GM21723 (cell line): ENCODE results near the gene POLK.
"Not testable (repeated sequence)": the region's sequence is repeated elsewhere in the genome, so short reads cannot be mapped to it uniquely, and the experiment has no call there.

Experiments
- ATAC-seq: cut with Tn5 transposase; IDR thresholded peaks from one replicate; pipeline ENCODE4 v1.9.1; 2021; ENCODE audit warnings: mild to moderate bottlenecking, moderate library complexity; ENCODE audit not compliant: unreplicated experiment

The POLK gene

DNA sequence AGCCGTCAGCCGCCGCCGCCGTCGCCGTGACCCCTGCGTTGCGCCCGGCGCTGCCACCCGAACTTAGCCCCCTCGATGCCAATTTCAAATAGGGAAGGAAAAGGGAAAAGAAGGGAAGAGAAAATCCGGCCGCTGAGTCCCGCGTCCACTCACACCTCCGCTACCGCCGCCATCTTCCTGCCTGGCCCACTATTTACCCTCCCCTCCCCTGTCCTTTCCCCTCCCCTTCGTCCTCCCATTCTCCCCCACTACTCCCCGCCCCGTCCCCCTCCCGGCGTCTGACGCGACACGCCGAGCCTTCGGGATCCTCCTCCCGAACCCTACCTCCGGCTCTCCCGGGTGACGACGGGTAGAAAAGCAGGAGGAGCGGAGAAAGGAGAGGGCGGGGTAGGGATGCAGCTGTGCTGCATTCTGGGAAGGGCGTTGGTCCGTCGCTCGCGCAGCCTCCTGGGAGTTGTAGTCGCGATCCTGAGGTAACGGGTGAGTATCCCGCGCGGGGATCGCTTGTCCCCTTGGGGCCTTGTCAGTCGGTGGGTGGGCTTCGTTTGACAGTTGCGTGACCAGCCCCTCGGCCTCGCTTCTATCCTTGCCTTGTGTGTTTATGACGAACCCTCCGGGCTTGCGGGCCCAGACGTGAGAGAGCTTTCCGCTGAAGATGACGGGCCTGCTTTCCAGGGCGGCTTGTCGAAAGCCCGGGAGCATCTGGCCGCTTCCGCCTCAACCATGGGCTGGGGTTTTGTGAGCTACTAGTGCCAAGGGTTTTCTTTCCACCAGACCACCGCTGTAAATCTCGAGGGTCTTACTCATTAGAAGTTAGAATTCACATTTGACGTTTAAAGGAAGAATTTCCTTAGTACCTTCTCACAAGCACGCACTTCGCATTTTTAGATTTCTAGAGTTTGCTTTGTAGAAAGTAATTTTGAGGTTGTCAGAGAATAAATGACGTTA is at the start of gene POLK, which contains the start of gene CERT1:
POLK (plus strand) TSS at position 457 of the 948 bp plus-strand sequence.
CERT1 (minus strand) TSS at position 195 of the 948 bp plus-strand sequence. CDS start 422 bp downstream, outside the sequence.
- ATAC-seq, result peak; percentile 83

DNA sequence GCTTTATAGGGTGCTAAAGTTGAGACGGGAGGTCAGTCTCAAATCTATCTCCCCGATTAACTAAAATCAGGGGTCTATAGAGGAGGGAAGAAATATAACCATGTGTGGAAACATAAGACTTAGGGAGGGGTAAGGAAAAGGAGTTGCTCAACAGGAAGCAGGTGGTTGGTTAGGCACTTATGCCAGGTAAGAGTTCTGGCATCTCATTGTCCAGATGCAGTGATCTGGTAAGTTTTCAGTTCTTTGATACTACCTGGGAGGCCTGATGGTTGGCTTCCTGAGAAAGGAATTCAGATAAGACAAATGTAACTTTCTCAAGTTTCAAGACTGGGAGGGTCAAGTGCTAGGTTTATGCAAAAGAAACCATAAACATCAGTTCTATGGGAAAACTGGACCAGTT is 48.0 kb upstream of the POLK start:
- ATAC-seq, result no peak

DNA sequence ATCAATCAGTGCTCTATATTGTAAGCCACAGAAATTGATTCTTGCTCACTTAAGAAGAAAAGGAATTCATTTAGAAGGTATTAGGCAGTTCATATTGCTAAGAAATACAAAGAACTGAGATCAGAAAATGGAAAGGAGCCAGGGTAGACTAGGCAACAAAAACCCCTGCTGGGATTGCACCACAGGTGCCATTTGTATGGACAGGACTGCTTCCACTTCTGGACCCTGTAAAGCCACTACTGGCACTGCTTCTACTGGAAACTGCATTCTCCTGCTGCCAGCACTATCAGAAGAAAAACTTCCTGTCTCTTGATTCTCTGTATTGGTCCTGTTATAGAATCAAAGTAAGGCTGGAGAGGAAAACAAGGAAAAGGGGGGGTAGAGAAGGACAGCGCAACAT is 46.2 kb upstream of the POLK start:
- ATAC-seq, result no peak

DNA sequence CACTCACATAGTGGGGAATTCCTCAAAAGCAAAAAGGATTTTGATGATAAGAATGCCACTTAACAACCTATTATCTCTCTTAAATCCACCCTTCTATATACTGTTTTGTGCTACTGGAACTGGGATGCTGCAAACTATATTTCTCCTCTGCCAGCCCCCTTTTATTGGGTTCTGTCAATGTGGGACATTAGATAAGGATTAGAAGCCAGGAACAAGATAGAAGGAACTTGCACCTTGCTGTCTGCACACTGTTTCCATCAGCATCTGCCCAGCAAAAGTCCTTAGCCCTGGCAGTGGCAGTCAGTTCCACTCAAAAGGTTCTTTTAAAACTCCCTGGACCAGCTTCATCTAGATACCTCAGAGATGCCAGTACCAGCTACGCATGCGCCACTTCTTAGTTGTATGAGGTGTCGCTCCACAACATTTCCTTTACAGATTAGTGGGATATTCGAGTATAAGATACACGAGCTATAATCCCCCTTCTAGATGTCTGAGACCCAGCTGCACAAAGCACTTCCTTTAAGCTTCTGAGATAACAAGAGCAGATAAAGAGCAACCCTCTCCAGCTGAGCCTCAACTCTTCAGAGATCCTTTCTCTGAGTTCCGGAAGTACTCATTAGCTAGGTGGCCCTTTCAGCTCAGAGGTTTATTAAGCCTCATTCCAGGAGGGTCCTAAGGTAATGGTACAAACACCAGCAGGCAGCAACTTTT is 45.5 kb upstream of the POLK start:
- ATAC-seq, result no peak

DNA sequence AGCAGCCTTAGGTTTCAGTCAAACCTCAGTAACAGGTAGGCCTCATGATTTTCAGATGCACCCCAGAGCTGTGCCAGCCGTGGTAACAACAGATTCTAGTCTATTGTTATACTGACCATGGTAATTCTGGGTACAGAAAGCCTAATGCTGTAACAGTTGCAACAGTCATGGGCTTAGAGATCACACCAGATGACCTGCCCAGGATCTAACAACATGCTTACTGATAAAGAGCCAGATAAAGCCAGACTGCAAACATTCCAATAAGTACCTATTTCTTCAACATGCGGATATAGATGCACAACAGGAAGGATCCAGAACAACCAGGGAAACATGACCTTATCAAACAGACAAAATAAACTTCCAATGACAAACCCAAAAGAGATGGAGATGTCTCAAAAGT is 43.1 kb upstream of the POLK start:
- no peak for ATAC-seq

DNA sequence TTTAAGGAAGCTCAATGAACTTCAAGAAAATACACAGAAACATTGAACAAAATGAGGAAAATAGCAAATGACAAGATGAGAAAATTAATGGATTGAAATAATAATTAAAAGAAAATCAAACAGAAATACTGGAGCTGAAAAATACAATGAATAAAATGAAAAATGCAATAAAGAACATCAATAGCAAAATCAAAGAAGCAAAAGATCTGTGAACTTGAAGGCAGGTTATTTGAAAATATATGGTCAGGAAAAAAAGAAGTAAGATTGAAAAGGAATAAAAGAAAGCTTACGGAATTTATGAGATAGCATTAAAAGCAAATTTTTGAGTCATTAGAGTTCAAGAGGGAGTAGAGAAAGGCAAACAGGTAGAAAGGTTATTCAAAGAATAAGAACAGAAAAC is 42.7 kb upstream of the POLK start:
- ATAC-seq, result no peak

DNA sequence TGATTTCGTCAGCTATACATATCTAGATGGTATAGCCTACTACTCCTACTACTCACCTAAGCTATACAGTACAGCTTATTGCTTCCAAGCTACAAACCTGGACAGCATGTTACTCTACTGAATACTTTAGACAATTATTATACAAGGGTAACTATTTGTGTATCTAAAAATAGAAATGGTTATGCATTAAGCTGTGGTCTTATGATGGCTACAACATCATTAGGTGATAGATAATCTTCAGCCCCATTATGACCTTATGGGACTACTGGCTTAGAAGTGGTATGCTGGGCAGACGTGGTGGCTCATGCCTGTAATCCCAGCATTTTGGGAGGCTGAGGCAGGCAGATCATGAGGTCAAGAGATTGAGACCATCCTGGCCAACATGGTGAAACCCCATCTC is 40.5 kb upstream of the POLK start:
- ATAC-seq, result no peak

DNA sequence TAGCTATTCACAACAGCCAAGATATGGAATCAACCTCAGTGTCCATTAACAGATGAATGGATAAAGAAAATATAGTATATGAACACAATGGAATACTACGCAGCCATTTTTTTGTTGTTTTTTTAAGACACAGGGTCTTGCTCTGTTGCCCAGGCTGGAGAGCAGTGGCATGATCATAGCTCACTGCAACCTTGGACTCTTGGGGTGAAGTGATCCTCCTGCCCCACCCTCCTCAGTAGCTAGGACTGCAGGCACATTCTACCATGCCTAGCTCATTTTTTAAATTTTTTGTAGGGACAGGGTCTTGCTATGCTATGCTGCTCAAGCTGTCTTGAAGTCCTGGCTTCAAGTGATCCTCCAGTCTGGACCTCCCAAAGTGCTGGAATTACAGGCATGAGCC is 38.7 kb upstream of the POLK start:
- no peak for ATAC-seq

DNA sequence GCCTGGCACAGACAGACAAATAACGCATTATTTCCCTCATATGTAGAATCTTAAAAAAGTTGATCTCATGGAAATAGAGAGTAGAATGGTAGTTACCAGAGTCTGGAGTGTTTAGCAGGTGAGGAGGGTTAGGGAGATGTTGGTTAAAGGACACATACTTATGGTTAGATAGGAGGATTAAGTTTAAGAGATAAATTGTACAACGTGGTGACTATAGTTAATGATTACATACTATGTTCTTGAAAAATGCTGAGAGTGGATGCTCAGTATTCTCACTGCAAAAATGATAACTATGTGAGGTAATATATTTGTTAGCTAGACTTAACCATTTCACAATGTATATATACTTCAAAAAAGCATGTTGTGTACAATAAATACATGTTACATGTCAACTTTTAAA is 38.2 kb upstream of the POLK start:
- no peak for ATAC-seq

DNA sequence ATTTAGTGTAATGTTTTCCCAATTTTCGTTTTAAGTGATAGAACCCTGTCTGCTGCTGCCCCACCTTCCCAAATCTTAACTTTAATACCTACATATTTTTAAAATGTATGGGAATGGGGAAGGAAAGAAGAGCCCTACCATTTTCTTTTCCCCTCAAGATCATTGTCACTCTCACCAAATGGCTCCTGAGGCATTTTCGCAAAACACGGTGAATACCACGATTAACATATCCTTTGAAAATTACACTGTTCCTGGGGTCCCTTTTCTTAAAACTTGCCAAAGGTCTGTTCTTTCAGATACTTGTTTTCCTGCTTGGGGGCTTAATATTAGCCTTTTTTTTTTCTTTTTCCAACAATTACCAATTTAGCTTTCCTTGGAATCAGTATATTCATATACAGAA is 36.3 kb upstream of the POLK start:
- ATAC-seq, result no peak

DNA sequence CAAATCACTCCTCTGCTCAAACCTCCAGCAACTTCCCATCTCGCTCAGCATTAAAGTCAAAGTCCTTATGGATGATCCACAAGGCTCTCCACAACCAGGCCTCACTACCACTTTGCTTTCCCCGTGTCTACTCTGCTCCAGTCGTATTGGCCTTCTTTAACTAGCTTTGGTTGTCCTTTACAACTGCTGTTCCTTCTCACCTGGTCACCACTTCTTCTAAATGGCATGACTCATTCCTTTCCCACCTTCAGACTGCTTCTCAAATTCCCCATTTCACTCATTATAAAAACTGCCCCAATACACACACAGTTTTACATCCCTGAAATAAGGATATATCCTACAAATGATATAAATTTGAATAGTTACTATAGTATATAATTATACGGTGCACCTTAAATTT is 30.7 kb upstream of the POLK start:
- no peak for ATAC-seq

DNA sequence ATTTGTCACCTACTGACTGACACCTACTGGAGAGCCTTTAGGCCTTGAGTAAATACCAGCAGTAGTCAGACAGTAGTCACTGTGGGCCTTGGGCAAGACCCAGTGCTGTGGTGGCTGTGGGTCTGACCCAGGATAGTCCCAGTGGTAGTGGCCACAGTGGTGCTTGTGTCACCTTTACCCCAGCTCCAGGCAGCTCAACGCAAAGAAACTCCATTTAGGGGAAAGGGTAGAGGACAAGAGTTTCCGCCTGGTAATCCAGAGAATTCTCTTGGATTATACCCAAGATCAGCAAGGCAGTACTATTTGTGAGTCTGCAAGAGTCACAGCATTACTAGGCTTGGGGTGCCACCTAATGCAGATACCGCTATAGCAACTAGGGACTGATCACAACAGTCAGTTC is 29.2 kb upstream of the POLK start:
- no peak for ATAC-seq

DNA sequence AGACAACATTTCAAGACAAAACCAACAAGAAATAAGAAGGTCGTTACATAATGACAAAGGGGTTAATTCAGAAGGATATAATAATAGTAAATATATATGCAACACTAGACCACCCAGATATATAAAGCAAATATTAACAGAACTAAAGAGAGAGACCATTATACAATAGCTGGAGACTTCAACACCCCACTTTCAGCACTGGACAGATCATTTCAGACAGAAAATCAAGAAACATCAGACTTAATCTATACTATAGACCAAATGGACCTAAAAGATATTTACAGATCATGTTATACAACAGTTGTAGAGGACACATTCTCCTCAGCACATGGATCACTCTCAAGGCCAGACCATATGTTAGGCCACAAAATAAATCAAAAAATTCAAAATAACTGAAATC is 27.1 kb upstream of the POLK start:
- no peak for ATAC-seq

DNA sequence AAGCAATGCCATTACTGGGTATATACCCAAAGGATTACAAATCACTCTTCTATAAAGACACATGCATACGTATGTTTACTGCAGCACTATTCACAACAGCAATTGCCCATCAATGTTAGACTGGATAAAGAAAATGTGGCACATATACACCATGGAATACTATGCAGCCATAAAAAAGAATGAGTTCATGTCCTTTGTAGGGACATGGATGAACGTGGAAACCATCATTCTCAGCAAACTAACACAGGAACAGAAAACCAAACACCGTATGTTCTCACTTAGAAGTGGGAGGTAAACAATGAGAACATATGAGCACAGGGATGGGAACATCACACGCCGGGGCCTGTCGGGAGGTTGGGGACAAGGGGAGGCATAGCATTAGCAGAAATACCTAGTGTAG is 21.8 kb upstream of the POLK start:
- ATAC-seq, result not testable (repeated sequence)

DNA sequence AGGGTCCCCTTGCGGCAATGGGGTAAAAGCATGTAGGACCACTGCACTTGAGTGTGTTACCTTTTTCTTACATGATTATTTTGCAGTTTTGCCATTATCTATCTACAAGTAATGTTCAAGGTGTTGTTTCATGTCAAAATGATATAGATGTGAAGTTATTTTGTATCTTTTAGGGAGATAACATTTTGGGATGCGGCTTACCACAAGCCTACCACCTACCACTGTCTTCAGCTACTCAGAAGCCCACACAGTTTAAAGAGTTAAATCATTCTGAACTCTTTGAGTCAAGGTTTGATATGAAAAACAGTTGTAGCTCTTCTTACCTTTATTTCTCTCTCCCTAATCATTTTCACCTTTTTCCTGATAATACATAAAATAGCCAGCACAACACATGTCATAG is 20.1 kb upstream of the POLK start:
- ATAC-seq, result no peak

DNA sequence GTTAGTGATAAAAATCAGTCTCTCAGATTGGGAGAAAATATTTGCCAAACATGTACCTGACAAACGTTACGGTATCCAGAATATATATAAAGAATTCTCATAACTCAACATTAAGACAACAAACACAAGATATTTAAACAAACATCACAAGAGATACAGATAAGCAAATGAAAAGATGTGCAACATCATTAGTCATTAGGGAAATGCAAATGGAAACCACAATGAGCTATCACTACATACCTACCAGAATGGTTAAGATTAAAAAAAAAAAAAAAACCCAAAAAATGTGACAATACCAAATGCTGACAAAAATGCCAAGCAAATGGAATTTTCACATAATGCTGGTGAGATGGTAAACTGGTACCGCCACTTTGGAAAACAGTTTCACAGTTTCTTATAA is 15.7 kb upstream of the POLK start:
- no peak for ATAC-seq

DNA sequence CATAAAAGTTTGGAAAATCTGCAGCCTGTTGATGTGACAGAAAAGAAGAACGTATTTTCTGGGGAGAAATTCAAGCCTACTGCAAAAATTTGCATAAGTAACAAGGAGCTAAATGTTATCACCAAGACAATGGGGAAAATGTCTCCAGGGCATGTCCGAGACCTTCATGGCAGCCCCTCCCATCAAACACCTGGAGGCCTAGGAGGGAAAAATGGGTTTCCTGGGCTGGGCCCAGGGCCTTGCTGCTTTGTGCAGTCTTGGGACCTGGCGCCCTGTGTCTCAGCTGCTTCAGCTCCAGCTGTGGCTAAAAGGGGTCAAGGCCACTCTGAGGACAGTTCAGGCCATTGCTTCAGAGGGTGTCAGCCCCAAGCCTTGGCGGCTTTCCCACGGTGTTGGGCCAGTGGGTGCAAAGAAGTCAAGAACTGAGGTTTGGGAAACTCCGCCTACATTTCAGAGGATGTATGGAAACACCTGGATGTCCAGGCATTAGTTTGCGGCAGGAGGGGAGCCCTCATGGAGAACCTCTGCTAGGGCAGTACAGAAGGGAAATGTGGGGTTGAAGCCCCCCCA is 13.4 kb upstream of the POLK start:
- no peak for ATAC-seq

DNA sequence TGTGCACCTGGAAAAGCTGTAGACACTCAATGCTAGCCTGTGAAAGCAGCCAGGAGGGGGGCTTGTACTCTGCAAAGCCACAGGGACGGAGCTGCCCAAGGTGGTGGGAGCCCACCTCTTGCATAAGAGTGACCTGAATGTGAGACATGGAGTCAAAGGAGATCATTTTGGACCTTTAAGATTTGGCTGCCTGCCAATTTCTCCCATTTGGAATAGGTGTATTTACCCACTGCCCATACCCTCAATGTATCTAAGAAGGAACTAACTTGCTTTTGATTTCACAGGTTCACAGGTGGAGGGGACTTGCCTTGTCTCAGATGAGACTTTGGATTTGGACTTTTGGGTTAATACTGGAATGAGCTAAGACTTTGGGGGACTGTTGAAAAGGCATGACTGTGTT is 12.8 kb upstream of the POLK start:
- ATAC-seq, result not testable (repeated sequence)

DNA sequence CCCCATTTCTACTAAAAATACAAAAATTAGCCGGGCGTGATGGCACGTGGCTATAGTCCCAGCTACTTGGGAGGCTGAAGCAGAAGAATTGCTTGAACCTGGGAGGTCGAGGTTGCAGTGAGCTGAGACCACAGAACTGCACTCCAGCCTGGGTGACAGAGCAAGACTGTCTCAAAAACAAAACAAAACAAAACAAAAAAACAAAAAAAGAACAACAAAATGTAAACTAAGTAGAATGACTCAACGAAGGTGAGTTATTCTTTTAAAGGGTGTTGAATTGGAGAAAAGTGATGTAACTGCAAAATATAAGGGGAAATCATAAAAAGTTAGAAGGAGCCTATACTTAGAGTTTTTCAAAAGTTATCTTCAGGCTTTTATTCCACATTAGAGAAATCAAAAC is 6.6 kb upstream of the POLK start:
- ATAC-seq, result not testable (repeated sequence)

DNA sequence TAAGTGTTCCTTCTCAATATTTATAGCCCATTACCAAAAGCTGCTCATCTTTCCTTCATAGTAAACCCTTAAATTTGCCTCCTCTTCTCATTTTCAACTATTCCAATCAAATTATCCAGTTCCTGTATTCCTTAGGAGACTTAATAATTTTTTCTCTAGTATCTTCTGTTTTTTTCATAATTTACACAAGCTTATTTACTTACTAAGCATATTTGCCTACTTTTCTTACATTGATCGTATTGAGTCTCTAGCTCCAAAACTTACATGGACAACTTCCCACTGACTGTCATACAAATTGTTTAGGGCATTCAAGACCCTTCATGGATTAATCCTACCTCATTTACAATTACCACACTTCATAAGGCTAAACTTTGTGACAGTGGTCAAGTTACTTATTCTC is 3.9 kb upstream of the POLK start:
- no peak for ATAC-seq

DNA sequence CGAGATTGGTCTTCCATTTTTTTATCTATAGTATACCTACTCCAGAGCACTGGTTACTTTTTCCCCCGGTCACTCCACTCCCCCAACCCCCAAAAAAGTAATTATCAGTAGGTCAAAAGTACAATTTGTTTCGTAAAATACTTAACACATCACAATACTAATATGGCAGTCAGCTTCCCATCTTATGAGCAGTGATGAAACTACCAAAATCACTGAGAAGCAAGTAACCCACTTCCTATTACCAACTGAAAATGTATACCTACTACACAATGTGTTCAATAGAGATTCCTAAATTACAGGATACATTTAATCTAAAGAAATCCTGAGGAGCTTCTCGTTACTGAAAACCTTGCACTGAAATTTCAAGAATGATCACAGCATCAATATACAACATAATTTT is 2.1 kb upstream of the POLK start:
- ATAC-seq, result no peak

DNA sequence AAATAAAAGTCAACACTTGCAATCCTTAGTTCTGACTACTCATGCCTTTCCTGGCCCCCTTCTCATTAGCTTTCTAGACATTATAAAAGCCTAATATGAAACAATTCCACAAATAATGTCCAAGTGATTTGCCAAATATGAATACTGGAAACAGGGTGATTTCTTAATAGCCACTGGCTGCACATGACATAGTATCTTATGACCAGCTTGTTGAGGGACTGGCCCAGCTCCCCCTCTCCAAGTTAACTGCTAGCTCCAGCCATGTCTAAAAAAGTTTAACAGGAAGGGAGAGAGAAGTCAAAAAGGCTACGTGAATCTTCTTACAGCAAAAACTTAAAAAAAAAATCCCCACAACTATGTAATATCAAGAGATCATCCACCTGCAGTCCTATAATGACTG is 1.7 kb upstream of the POLK start:
- no peak for ATAC-seq
